ENCODE results near the gene BAZ2B.
"Not testable (repeated sequence)": the region's sequence is repeated elsewhere in the genome, so short reads cannot be mapped to it uniquely, and the experiment has no call there.

Gene BAZ2B

DNA sequence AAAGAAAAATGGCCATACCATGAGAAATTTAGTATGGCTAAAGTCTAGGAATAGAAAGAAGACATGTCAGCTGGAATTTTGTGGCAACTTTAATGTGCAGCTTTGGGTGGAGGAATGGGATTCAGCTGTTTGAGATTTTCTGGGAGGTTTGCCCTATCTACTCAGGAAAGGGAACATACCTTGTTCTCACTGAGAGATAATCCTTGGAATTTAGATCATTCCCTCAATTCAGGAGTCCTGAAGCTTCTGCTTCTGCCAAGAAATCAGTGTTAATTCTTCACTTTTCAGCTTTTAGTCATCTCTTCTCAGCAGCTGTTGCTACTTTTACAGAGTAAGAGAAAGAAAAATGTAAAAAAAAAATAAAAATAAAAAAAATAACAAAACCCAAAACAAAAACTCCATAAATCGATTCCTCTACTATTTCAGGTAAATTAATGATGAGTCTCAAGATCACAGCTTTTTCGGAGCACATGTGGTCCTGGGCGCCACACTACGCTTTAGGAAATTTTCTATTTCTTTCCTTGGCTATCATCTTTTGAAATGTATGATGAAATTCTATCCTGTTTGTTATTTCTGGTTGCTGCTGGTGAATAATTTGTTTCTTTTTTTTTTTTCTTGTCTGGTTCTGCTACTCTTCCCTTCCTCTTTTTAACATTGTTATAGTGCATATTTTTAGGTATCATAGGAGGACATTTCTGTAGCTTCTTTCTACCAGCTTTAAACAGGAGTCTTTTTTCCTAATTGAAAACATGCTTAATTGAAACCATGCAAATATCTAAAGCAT is 18.9 kb upstream of the BAZ2B start:
- no peaks in the 10 kb centered on the region for H3K4me1 Mint-ChIP-seq
- H3K27ac Mint-ChIP-seq = no peak overlapping the region
- no peaks in the 10 kb centered on the region for H3K36me3 Mint-ChIP-seq (ENCODE audit: low read depth)
- ATAC-seq (no peak), DNase-seq (no peak)
- no peak overlapping the region for H3K4me3 Mint-ChIP-seq
- no peaks in the 10 kb centered on the region for H3K27me3 Mint-ChIP-seq
- peaks cover 7% of the 10 kb centered on the region for H3K9me3 Mint-ChIP-seq

DNA sequence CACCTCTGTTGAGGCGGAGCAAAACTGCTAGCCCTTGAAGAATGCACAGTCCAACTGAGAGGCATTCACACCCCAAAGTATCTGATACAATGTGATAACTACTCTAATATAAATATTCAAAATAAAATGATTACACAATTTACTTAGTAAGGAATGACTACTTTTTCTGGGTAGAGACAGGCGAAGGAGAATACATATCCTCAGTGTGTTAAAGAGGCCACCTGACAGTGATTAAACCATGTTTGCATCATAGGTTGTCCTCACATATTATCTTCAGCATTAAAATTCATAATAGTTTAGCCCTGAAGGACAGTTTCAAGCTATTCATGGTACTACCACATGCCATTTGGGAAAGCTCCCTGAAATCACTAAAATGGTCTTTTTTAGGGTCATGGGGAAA is 16.9 kb upstream of the BAZ2B start:
- H3K27ac Mint-ChIP-seq = no peak overlapping the region
- H3K4me1 Mint-ChIP-seq = no peaks in the 10 kb centered on the region
- H3K9me3 Mint-ChIP-seq = no peaks in the 10 kb centered on the region
- no peak overlapping the region for H3K4me3 Mint-ChIP-seq
- peaks cover 4% of the 10 kb centered on the region for H3K36me3 Mint-ChIP-seq (ENCODE audit: low read depth)
- H3K27me3 Mint-ChIP-seq = no peaks in the 10 kb centered on the region
- ATAC-seq (no peak), DNase-seq (no peak)

- not testable (repeated sequence) for H3K36me3 Mint-ChIP-seq (ENCODE audit: low read depth); H3K4me1 Mint-ChIP-seq; H3K9me3 Mint-ChIP-seq; H3K27ac Mint-ChIP-seq; DNase-seq; ATAC-seq; H3K4me3 Mint-ChIP-seq; H3K27me3 Mint-ChIP-seq
Observed at GRCh38 chr2:159625628-159626027, 9.3 kb upstream of the BAZ2B start.

DNA sequence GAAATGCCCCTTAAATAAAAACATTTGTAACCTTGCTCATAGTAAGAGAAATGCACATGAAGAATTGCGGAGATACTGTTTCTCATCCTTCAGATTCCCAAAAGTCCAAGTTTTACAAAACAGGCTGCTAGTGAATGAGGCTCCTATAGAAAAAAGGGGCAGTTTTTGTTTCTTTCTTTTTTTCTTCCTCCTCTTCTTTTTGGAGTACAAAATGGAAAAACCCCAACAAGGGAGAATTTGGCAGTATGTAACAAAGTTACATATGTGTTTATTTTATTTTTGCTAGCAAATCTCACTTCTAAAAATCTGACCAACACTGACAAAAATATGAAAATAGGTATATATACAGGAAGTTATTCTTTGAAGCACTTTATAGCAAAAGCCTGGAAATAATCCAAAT is 7.1 kb upstream of the BAZ2B start:
- Mint-ChIP-seq H3K27me3 (no peaks in the 10 kb centered on the region), H3K4me3 (no peak overlapping the region), H3K9me3 (no peaks in the 10 kb centered on the region), H3K36me3 (ENCODE audit: low read depth) (no peaks in the 10 kb centered on the region), H3K4me1 (no peaks in the 10 kb centered on the region), H3K27ac (no peak overlapping the region)
- DNase-seq (no peak), ATAC-seq (no peak)

DNA sequence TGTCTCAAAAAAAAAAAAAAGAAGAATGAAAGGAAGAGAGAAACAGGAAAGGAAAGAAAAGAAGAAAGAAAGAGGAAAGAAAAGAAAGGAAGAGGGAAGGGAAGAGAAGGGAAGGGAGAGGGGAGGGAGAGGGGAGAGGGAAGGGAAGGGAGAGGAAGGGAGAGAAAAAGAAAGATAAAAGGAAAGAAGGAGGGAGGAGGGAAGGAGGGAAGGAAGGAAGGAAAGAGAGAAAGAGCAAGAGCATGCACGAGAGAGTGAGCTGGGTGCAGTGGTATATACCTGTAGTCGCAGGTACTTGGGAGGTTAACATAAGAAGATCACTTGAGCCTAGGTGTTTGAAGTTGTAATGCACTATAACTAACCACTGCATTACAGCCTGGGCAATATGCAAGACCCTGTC is 6.6 kb upstream of the BAZ2B start:
- no peak overlapping the region for H3K4me3 Mint-ChIP-seq
- no peak overlapping the region for H3K27ac Mint-ChIP-seq
- no peaks in the 10 kb centered on the region for H3K4me1 Mint-ChIP-seq
- ATAC-seq (no peak), DNase-seq (no peak)
- no peaks in the 10 kb centered on the region for H3K9me3 Mint-ChIP-seq
- peaks cover under 1% of the 10 kb centered on the region for H3K27me3 Mint-ChIP-seq
- no peaks in the 10 kb centered on the region for H3K36me3 Mint-ChIP-seq (ENCODE audit: low read depth)

DNA sequence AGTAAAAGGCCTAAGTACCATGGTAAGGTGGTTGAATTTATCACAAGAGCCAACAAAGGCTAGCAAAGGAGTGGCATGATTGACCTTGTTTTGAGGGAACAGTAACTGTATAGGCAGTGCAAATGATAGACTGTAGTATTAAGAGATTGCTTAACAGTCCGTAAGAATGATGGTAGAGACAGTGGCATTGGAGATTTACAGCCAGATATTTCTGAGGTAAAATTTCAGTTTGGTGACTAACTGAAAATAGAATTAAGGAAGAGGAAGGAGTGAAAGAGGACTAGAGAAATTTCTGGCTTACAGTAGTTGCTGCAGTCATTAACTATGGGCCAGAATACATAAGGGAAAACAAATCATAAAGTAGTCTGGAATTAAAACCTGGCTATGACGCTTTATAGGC is 4.4 kb upstream of the BAZ2B start:
- Mint-ChIP-seq H3K27me3 (peaks cover 13% of the 10 kb centered on the region), H3K27ac (no peak overlapping the region), H3K36me3 (ENCODE audit: low read depth) (no peaks in the 10 kb centered on the region), H3K9me3 (no peaks in the 10 kb centered on the region), H3K4me3 (no peak overlapping the region), H3K4me1 (peaks cover 4% of the 10 kb centered on the region)
- ATAC-seq (no peak), DNase-seq (no peak)

DNA sequence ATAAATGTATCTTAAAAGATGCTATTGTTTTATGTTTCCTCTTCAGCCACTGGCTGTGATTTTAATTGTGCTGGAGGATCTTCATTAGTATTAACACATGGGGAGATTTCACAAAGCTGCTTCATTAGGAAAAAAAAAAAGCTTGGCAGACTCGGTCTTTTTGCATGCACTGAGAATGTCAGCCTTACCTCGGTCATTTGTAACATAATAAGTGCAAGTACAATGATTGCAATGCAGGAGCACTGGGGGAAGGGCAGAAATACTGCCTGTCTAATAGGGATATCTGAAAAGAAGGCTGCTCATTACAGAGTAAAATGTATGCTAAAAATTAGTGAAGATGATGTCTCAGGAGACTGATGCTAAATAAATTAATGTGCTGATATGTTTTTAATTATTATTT is 1.3 kb upstream of the BAZ2B start:
- ATAC-seq (no peak), DNase-seq (no peak)
- Mint-ChIP-seq H3K27ac (no peak overlapping the region), H3K36me3 (ENCODE audit: low read depth) (no peaks in the 10 kb centered on the region), H3K4me3 (no peak overlapping the region), H3K4me1 (peaks cover 12% of the 10 kb centered on the region), H3K9me3 (no peaks in the 10 kb centered on the region), H3K27me3 (peaks cover 23% of the 10 kb centered on the region)

DNA sequence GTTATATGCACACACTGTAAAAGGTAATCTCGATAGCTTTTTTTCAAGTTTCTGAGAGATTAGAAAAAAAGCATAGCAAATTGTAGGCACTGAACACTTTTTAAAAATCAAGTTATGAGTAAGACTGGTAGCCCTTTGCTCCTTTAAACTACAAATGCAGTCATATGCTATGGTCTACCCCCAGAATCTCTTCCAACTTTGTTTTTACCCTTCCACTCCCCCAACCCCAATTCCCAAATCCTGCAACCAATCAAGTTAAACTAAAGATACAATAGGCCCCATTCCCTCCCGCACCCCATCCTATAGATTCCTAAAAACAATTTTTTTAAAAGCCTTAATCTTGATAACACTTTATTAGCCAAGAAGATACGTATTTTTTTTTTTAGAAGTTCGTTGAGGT is 752 bp upstream of the BAZ2B start:
- H3K36me3 Mint-ChIP-seq (ENCODE audit: low read depth) = no peaks in the 10 kb centered on the region
- peaks cover 23% of the 10 kb centered on the region for H3K27me3 Mint-ChIP-seq
- no peak overlapping the region for H3K4me3 Mint-ChIP-seq
- ATAC-seq (no peak), DNase-seq (no peak)
- no peak overlapping the region for H3K27ac Mint-ChIP-seq
- H3K4me1 Mint-ChIP-seq = peaks cover 12% of the 10 kb centered on the region
- H3K9me3 Mint-ChIP-seq = no peaks in the 10 kb centered on the region

DNA sequence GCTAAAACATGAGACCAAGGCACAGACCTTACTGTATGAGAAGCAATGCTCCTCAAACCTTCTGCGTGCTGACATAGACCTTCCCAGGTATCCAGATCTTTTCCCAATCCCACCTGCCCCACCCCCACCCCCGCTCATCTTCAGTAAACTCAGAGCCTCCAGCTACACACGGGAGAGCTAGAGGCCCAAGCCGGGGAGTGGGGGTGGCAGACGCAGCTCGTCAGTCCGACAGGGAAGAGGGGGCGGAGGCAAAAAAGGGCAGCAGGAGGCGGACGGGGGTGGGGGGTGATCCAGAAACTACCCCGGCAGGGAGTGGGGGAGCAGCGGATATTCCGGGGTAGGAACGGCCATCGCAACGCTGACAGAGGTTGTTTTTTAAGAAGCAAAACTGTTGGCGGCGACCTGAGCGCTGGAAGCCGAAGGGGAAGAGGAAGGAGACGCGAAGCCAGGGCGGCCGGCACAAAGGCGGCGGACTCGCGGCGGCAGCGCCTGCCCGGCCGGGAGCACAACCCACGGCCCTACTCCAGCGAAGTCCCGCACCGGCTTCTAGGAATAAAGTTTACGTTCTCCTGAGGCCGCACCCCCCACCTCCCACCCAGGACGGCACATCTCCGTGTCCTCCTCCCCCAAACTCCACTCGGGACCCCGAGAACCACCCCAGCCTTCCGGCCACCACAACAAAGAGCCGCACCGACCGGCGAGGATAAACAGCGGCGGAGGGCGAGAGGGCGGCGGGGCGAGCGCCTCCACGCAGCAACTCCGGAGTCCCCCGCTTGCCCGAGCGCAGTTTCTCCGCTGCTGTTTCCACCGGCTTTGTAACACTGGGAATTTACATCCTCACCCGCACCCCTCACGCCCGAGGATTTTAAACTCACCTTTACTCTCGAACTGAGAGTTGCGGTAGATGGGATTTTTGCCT is 722 bp downstream of the BAZ2B start:
- Mint-ChIP-seq H3K9me3 (no peaks in the 10 kb centered on the region), H3K27ac (peak overlapping the region; percentile 80), H3K27me3 (peaks cover 23% of the 10 kb centered on the region), H3K4me3 (peak overlapping the region; percentile 85), H3K36me3 (ENCODE audit: low read depth) (no peaks in the 10 kb centered on the region), H3K4me1 (peaks cover 12% of the 10 kb centered on the region)
- DNase-seq (peak; percentile 55), ATAC-seq (peak; percentile 72)

DNA sequence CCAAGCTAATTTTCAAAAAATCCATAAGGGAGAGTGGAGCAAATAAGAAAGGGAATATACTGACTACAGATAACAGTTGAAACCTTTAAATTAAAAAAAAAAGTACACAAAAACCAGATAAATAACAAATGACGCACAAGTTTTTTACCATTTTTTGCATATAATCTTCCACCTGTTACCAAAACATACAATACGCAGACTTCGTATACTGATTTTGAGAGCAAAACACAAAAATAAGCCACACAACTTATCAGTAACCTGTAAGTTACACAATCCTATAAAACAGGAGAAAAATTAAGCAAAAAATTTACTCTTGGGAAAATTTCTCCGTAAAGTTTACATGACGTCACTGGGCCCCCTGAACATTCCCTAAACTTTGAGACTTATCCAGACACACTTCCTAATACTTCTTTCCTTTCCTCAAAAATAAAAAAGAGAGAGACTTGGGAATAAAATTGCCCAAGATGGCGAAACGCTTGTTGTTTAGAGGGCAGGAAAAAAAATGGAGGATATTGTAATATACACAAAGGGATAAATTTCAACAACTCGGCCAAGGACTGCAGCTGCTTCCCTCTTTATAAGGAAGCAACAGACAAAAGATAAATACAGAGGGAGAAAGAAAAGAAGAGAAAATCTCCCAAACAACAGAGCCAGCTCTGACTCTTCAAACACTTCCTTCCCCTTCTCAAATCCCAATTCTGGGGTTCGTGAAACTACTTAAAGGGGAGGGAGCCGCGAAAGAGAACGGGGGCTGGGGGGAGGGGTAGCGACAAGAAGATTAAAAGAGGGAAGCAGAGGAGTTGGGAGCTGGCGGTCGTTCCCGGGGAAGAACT is 1.6 kb downstream of the BAZ2B start:
- H3K9me3 Mint-ChIP-seq = no peaks in the 10 kb centered on the region
- peak overlapping the region; percentile 85 for H3K4me3 Mint-ChIP-seq
- peak overlapping the region; percentile 78 for H3K27ac Mint-ChIP-seq
- DNase-seq (no peak), ATAC-seq (no peak)
- H3K4me1 Mint-ChIP-seq = peaks cover 12% of the 10 kb centered on the region
- peaks cover 23% of the 10 kb centered on the region for H3K27me3 Mint-ChIP-seq
- no peaks in the 10 kb centered on the region for H3K36me3 Mint-ChIP-seq (ENCODE audit: low read depth)

DNA sequence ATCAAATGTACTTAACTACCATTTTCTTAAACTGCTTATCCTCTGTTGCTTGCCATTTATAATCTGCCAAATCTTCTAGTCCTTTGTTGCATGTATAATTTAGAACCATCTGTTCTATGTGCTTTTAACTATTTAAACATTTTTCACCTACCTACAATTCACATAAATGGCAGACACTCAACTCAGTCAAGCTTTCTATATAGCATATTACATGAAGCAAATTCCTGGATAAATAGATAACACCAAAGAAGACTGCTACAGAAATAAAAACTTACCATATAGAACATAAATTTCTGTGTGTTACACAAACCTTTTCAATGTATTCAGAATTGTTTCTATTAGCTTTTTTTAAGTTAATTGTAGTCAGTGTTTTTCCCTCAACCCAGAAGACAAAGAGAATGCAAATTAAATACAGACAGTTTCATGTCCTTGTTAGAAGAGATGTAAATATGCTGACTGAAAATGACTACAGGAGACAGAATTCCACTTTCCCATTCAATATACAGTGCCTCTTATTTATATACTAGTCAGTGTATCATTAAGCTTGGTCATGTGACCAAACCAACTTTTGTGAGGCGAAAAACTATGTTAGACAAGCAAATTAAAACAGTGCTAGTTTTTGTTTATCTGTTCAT is 2.6 kb downstream of the BAZ2B start:
- DNase-seq (no peak), ATAC-seq (no peak)
- no peaks in the 10 kb centered on the region for H3K9me3 Mint-ChIP-seq
- H3K4me3 Mint-ChIP-seq = peak overlapping the region; percentile 4
- no peak overlapping the region for H3K27ac Mint-ChIP-seq
- peaks cover 23% of the 10 kb centered on the region for H3K27me3 Mint-ChIP-seq
- H3K36me3 Mint-ChIP-seq (ENCODE audit: low read depth) = no peaks in the 10 kb centered on the region
- peaks cover 12% of the 10 kb centered on the region for H3K4me1 Mint-ChIP-seq

GRCh38 chr2:159613091-159613490 is 3.3 kb downstream of the BAZ2B start:
- no peak overlapping the region for H3K27ac Mint-ChIP-seq

DNA sequence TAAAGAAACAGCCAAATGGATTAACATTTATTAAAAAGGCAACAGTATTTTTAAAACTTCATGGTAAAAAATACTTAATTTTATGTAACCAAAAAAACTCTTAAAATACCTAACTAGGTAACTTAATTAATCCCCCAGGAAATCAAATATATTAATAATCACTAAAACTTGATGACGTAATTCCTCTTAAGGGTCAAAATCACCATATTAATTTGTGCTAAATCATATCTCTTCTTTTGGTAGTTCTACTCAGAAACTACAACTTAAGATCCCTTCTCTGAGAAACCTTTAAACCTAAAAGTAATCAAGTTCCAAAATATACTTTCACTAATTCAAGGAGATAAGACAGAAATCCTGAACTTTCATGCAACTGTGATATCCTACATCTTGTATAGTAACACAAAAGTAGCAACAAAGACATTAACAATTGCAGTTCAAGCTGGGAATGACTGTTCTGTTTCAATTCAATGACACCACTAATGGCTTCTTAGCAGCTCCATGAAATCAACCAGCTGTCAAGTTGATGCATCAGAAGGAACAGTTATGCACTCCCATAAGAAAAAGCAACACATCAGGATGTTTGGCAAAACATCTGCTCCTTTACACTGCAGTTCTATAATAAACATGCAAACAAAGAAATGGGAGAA is 4.0 kb downstream of the BAZ2B start:
- Mint-ChIP-seq H3K36me3 (ENCODE audit: low read depth) (no peaks in the 10 kb centered on the region), H3K27ac (no peak overlapping the region), H3K4me3 (no peak overlapping the region), H3K27me3 (peaks cover 18% of the 10 kb centered on the region), H3K4me1 (peaks cover 12% of the 10 kb centered on the region), H3K9me3 (no peaks in the 10 kb centered on the region)
- ATAC-seq (no peak), DNase-seq (no peak)

More at GRCh38 chr2:159613091-159613490, 3.3 kb downstream of the BAZ2B start:
- Mint-ChIP-seq H3K4me1 (peaks cover 12% of the 10 kb centered on the region), H3K27me3 (peaks cover 23% of the 10 kb centered on the region), H3K4me3 (no peak overlapping the region), H3K36me3 (ENCODE audit: low read depth) (no peaks in the 10 kb centered on the region), H3K9me3 (no peaks in the 10 kb centered on the region)
- no peak for DNase-seq
- ATAC-seq = no peak
